Measurements from ENCODE around the gene CITED4.

The CITED4 gene

DNA sequence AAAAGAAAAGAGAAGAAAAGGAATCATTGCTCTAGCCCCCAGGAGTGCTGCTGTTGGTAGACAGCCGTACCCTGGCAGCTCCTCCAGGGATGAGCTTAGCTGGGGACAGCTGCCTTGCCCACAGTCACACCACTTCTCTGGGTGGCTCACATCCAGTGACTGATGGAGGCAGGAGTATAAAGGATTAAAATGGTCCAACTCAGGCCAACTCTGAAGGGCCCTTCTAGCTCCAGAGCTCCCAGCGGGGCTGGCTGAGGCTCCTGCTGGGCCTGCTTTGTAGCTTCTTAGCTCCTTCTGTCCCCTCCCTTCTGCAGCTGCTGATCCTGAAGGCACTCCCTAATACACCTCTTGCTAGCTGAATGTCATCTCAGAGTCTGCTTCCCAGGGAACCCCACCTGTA lies 4.4 kb downstream of the CITED4 start:
- Histone ChIP-seq H3K9me3 (no peaks in the 10 kb centered on the region), H3K4me3 (no peak overlapping the region), H3K36me3 (no peaks in the 10 kb centered on the region), H3K27me3 (no peaks in the 10 kb centered on the region), H3K4me1 (peaks cover 0 to 36% (median 28%) of the 10 kb centered on the region in 4 donors), H3K27ac (no peak overlapping the region)
- intact Hi-C loops (cut with DNase I; ENCODE audit: low total_unique reads) = no loop called here
- TF ChIP-seq CTCF (IDR thresholded peaks at IDR 0.05) = no peak
- no peak for DNase-seq

DNA sequence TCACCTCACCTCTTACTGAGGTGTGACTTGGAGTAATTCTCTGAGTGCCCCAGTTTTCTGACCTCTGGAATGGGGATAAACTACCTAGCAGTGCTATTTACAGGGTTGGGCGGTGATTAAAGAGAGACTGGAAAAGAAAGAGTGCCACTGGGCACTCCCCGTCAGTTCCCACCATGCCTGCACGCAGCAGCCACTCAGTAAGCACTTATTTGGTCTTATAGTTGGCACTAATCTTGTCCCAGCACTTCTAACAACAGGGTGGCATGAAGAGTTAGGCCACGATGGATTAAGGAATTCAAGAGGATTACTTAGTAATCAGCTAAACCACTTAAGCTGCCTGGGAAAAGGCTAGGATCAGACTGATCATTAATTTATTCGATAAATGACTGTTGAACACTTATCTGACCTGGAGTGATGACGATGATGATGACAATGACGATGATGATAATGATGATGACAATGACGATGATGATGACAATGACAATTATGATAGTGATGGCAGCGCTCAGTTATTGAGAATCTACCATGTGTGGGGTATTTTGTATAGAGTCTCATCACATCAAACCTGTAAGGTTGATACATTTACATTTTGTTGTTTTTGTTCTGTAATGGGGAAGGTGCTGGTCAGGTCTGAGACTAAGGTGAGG lies 5.4 kb downstream of the CITED4 start:
- no peak for DNase-seq
- H3K36me3 ChIP-seq = no peaks in the 10 kb centered on the region
- no peak overlapping the region for H3K27ac ChIP-seq
- no peaks in the 10 kb centered on the region for H3K9me3 ChIP-seq
- H3K4me1 ChIP-seq = peaks cover 0 to 32% (median 27%) of the 10 kb centered on the region in 4 donors
- intact Hi-C loops (cut with DNase I; ENCODE audit: low total_unique reads) = no loop called here
- H3K27me3 ChIP-seq = no peaks in the 10 kb centered on the region
- no peak overlapping the region for H3K4me3 ChIP-seq
- no peak for TF ChIP-seq CTCF (IDR thresholded peaks at IDR 0.05)

DNA sequence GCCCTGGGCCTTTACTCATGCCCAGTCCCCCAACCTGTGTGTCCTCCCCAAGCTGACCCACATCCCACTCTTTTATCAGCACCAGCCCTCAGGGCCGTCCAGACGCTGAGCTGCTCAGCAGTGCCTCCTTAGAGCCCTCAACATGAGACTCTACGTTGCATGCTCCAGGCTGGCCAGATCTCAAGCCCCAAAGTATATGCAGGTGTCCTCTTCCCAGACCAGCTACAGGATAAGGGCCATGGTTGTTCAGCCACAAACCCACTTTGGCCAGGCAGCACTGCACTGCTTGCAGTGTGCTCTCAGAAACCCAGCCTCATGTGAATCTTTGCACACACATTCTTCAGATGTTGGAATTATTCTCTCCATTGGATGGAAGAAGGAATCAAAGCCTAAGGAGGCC lies 6.0 kb downstream of the CITED4 start:
- no peak for TF ChIP-seq CTCF (IDR thresholded peaks at IDR 0.05)
- Histone ChIP-seq H3K27me3 (no peaks in the 10 kb centered on the region), H3K36me3 (no peaks in the 10 kb centered on the region), H3K4me1 (peaks cover 0 to 29% (median 25%) of the 10 kb centered on the region in 4 donors), H3K4me3 (no peak overlapping the region), H3K27ac (no peak overlapping the region), H3K9me3 (no peaks in the 10 kb centered on the region)
- DNase-seq = no peak
- intact Hi-C loops (cut with DNase I; ENCODE audit: low total_unique reads) = no loop called here

DNA sequence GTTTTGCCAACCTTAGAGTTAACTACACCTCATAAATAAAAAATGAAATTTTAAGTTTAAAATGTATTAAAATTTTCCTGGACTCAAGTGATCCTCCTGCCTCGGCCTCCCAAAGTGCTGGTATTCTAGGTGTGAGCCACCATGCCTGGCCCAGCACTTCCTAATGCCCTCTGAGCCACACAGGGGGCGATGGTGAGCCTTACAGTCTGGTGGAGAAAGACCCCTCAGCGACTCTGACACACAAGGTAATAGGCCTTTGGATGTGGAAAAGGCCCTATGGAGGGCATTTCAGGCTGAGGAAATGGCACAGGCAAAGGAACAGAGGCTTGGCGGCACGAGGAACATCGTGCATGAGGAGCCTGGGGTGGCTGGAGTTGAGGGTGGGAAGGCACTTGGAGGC lies 6.7 kb downstream of the CITED4 start:
- no peak overlapping the region for H3K27ac ChIP-seq
- no peak for DNase-seq
- H3K36me3 ChIP-seq = no peaks in the 10 kb centered on the region
- no peaks in the 10 kb centered on the region for H3K9me3 ChIP-seq
- H3K4me1 ChIP-seq = peaks cover 0 to 23% (median 20%) of the 10 kb centered on the region in 4 donors
- no peak for TF ChIP-seq CTCF (IDR thresholded peaks at IDR 0.05)
- intact Hi-C loops (cut with DNase I; ENCODE audit: low total_unique reads) = no loop called here
- H3K4me3 ChIP-seq = no peak overlapping the region
- H3K27me3 ChIP-seq = no peaks in the 10 kb centered on the region

- Histone ChIP-seq H3K27me3 (no peaks in the 10 kb centered on the region), H3K27ac (peak overlapping the region in 1 of 2 donors; percentile 21), H3K9me3 (no peaks in the 10 kb centered on the region), H3K4me3 (no peak overlapping the region), H3K4me1 (peaks cover 0 to 15% (median 7%) of the 10 kb centered on the region in 4 donors), H3K36me3 (no peaks in the 10 kb centered on the region)
- TF ChIP-seq CTCF (IDR thresholded peaks at IDR 0.05) = no peak
- no peak for DNase-seq
- intact Hi-C loops (cut with DNase I; ENCODE audit: low total_unique reads) = no loop called here
Observed at GRCh38 chr1:40853885-40854170, 8.3 kb downstream of the CITED4 start.
